TTC549 (cell line): Measurements from ENCODE around the gene TMEM54.
"Not testable (repeated sequence)": the region's sequence is repeated elsewhere in the genome, so short reads cannot be mapped to it uniquely, and the experiment has no call there.

ENCODE experiments used
- FAIRE-seq: peaks from 2 replicates; lab custom pipeline; 2012; peaks lifted over from hg19 to GRCh38; lab: Jason Lieb, UNC

TMEM54 gene

DNA sequence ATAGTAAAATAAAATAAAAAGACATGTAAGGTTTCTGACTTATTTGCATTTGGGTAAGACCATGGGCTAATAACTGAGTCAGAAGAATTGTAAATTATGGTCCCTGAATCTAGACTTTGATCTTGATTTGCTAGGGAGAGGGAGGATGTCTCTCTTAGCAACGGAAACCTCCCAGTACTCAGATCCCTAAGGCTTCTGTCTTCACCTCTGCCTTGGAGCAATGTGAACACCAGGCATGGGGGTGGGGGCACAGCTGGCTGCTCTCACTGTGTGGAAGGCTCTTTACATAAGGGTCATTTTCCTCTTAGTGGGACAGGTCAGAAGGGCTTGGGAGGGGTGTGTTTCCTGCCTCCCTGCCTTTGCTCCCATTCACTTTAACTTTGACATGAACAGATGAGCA is 17.0 kb upstream of the TMEM54 start:
- no peak for FAIRE-seq

DNA sequence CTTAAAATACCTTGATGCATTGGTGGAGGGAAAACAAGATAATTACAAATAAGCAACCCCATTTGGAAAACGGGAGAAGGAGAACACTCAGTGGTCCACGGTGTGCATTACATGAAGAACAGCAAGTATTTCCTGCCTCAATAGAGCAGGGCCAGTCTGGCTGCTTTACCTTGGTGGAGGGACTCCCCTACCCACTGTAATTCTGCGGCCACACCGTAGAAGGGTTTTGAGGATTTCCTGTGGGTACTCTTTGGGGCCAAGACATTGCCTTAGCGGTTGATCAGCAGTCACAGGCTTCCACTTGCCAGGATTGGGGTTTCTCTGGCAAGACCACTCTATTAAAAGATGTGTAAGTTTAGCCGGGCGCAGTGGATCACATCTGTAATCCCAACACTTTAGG is 16.3 kb upstream of the TMEM54 start:
- no peak for FAIRE-seq

DNA sequence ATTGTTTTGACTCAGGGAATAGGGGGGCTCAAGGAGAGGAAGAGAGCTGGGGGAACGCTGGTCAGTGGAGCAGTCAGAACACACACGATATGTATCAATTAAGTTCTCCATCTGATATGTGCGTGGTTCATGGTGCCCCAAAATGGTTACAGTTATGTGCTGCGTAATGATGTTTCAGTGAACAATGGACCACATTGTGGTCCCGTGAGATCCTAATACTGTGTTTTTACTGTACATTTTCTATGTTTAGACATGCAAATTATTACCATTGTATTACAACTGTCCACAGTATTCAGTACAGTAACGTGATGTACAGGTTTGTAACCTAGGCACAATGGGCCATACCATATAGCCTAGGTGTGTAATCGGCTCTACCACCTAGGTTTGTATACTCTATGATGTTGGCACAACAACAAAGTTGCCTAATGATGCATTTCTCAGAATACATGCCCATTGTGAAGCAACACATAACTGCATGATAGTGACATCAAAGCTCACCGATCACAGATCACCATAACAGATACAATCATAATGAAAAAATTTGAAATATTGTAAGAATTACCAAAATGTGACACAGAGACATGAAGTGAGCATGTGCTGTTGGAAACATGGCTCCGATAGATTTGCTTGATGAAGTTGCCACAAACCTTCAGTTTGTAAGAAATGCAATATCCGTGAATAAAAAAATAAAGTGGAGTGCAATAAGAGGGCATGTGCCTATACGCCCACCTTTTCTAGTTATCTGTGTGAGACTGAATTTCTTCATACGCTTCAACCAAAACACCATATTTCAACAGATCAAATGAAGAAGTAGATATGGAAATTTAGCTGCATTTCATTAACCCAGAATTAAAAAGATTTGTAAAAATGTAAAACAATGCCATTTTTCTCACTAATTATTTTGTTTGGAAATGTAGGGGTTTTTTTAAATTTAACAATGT is 14.8 kb upstream of the TMEM54 start:
- FAIRE-seq: no peak

- no peak for FAIRE-seq
Measured at GRCh38 chr1:32910319-32910718, 9.1 kb upstream of the TMEM54 start.

DNA sequence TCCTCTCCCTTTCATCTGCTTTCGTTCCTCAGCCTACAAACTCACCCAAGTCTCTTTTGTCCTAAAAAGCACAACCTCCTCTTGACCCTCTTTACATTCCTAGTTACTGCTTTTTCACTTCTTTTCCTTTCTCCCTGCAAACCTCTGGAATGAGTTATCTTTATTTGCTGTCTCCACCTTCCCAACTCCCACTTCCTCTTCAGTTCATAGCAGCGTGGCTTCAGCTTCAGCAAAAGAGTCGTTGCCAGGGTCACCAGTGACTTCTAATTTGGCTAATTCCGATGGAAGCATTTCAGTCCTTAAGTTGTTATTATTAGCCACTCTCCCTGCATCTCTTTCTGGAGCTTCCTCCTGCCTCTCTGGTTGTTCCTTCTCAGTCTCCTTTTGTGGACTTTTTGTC is 6.2 kb upstream of the TMEM54 start:
- no peak for FAIRE-seq

- FAIRE-seq: no peak
Measured at GRCh38 chr1:32906654-32907053, 5.5 kb upstream of the TMEM54 start.

DNA sequence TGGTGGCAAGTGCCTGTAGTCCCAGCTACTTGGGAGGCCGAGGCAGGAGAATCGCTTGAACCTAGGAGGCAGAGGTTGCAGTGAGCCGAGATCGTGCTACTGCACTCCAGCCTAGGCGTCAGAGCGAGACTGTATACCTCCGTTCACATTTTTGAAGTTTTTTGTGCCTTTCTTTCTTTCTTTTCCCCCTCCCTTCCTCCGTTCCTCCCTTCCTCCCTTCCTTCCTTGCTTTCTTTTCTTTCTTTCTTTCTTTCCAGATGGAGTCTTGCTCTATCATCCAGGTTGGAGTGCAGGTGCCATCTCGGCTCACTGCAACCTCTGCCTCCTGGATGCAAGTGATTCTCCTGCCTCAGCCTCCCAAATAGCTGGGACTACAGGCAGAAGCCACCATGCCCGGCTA is 4.4 kb upstream of the TMEM54 start:
- not testable (repeated sequence) for FAIRE-seq

- FAIRE-seq: no peak
Measured at GRCh38 chr1:32904797-32905196, 3.6 kb upstream of the TMEM54 start.

DNA sequence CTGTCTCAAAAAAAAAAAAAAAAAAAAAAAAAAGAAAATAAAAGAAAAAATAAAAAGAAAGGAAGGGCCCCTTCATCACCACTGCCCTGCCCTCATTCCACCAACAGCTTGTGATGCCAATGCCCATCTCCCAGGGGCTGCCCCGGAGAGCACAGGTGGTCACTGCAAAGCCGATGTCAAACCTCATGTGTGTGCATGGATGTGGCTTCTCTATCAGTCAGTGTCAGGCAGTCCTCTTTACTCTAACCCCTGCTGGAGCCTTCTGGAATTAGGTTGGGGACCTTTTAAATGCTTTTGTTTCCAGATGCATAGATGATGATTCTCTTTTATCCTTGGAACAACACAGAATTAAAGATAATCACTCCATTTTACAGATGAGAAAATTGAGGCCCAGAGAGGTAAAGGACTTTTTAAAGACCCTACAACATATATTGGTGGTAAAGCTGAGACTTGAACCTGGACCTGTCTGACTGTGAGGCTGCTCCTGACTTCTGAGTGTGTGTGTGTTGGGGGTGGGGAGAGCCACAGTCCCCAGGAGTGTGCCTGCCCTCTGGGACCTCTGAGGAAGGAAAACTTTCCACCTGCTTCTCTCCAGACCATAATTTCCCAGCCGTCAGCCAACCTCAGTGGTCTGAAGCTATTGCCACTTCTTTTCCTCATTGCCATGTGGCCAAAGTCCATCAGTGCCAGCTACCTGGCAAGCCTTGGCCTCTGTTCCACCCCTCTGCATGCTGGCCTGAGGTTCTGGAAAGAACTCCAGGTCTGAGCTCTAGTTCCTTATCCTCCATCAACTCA is 3.0 kb upstream of the TMEM54 start:
- no peak for FAIRE-seq

- FAIRE-seq: no peak
Measured at GRCh38 chr1:32902535-32902920, 1.3 kb upstream of the TMEM54 start.

DNA sequence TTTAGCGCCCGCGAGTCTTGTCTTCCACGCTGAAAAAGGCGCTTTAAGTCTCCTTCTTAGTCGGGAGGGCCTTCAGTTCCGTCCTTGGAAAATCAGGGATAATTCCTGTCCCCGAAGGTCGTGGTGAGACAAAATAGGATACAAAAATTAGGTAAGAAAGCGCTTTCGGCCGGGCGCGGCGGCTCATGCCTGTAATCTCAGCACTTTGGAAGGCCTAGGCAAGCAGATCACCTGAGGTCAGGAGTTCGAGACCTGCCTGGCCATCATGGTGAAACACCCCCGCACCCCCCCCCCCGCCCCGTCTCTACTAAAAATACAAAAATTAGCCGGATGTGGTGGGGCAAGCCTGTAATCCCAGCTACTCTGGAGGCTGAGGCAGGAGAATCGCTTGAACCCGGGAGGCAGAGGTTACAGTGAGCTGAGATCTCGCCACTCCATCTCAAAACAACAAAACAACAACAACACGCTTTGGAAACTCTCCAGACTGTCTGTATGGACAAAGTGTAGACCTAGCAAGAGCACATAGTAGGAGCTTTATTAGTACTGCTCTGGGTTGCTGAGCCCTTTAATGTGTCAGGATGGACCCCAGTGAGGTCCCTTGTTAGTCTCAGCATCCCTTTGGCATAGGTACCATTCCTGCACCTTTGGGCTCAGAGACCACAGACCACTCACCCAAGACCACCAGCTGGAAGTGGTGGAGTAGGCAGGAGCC is 790 bp upstream of the TMEM54 start:
- FAIRE-seq: no peak

GRCh38 chr1:32900371-32900955 is 726 bp downstream of the TMEM54 start:
- no peak for FAIRE-seq

GRCh38 chr1:32899586-32900296 is 1.4 kb downstream of the TMEM54 start:
- no peak for FAIRE-seq

DNA sequence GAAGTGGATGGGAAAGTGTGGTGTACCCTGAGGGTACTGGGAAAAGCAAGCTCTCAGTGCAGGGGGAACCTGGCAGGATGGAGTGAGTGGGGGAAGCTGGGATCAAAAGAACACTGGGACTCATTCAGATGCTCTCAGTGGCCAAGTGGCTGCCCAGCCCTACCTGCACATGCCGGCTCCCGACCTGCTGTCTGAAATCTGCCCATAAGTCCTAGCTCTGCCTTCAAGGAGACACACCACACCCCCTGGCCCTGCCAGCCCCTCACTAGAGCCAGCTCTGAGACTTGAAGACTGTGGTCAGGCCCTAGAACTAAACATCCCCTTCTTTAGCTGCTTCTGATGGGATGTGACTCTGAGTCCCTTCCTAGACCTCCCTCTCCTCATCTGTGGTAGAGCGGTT is 2.2 kb downstream of the TMEM54 start:
- no peak for FAIRE-seq

GRCh38 chr1:32898056-32898455 is 3.1 kb downstream of the TMEM54 start:
- no peak for FAIRE-seq

DNA sequence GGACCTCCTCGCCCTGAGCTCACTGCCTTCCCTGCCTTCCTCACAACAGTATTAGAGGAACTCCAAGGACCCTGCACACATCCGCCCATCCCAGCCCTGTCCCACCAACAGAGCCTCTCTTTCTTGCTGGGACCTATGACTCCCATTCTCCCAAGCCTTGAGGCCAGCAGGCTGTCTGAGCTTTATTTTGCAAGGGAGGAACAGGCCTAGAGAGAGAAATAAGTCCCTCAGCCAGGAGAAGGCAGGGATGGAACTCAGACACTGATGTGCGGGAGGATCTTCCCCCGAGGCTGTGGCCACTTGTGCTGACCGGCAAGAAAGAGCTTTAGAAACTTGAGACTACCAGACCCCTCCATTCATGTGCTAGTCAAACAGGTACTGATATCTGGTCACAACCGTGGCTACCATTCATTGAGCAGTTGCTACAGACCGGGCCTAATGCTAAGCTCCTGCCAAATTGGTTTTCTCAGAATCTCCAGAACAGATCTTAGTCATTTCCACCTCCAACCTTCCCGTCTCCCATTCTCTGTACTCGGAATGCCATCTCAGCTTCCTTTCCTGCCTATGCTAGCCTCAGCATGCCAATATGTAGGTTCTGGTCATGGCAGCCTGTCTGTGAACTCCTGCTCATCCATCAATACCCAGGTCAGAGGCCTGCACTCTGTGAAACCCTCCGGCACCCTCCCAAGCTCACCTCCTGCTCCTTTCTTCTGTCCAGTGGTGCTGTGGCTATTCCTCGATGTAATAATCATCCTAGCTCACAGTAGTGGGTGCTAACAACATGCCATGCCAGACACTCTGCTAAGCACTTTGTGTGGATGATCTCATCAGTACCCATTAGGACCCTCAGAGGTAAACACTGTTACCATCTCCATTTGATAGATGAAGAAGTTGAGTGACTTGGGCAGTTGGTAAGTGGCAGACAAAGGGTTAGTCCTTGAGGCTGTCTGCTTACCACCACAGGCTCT is 3.8 kb downstream of the TMEM54 start:
- FAIRE-seq: no peak

DNA sequence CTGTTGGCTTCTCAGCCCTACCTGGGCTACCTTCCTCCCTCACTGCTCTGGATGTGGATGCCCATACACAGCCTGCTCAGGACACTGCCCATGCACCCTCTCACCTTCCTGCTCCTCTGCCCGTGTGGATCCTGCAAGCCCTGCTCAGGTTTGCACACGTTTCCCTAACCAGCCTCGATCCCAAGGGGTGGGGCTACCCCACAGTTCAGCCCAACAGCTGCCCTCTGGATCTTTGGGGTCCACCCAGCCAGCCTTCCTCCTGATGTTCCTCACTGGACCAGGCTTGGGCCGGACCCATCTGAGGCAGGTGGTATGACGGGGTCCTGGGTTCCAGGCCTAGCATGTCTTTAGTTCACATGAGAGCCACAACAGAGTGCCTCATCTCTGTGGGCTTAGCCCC is 4.7 kb downstream of the TMEM54 start:
- no peak for FAIRE-seq

DNA sequence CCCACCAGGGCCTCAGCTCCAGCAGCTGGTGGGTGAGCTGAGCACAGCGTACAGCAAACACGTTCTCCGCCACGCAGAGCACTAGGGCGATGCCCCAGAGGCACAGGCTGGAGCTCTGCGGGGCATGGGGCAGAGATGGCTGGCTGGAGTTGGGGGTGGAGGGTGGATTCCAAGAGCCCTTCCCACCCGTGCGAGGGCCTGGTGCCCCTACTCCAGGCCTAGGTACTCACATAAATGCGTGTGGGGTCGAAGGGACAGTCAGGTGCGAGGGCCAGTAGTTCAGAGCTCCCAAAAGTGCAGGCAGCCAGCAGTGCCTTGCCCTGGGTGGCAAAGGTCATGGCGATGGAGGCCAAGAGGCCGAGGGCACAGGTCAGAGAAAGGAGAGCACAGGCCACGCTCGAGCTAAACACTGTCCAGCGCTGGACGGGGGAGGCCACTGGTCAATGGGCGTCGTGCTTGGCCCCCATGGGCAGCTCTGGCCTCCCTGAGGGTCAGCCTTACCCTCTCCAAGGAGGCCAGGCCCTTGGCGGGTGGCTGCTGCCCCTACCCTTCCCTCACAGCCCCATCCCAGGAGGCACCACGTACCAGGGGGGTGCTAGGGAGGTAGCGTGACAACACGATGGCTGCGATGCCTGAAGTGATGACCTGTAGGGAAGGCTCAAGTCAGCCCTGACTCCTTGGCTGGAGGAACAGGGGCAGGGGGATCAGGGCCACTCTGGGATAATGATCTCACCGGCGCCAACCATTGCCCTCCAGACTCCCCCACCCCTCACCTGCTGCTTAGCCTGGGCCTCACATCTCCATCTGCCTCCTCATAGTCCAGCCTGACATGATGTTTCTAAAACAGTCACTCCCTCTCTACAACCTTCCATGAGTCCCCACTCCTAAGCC is 5.6 kb downstream of the TMEM54 start:
- no peak for FAIRE-seq

GRCh38 chr1:32894681-32895080 is 6.5 kb downstream of the TMEM54 start:
- FAIRE-seq: no peak
